ENCODE measurements around the gene MAGI2. TPM values are rescaled to one million over a fixed set of nuclear protein-coding genes. Genes with fewer than 3 reads are reported as not detected.
A peak's percentile ranks its signal among the peaks of the same experiment; 100 is the strongest.

Gene MAGI2
- total and polyA plus RNA-seq, 2 of the 13 experiments (the other 11 are each of a cell fraction or from before 2014, with no cell fraction given), result 1.5 to 3.8 TPM

DNA sequence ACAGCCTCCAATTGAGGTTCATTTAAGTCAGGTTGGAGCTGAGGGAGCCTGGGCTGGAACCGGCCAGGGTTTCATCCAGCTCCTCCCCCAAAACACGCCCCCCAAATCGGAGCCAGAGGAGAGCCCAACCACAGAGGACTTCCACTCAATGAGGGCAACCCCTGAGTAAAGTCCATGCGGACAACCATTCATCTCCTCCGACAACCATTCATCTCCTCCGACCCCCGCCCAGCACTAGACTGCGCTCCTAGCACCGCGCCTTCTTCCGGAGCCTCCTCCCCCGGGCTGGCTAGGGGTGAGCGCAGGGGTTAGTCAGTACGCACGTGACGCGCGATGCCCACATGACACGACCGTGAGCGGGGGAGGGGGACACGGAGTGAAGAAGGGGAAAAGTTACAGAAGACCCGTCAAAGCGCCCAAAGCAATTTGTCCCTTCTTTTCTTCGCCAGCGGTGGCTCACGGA lies 1.4 kb downstream of the MAGI2 start (continued):
- TF ChIP-seq, protein P1, sequence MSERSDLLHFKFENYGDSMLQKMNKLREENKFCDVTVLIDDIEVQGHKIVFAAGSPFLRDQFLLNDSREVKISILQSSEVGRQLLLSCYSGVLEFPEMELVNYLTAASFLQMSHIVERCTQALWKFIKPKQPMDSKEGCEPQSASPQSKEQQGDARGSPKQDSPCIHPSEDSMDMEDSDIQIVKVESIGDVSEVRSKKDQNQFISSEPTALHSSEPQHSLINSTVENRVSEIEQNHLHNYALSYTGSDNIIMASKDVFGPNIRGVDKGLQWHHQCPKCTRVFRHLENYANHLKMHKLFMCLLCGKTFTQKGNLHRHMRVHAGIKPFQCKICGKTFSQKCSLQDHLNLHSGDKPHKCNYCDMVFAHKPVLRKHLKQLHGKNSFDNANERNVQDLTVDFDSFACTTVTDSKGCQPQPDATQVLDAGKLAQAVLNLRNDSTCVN (CRISPR knock-in tag; IDR thresholded peaks at IDR 0.05; ENCODE audit: borderline replicate concordance), result no peak
- TF ChIP-seq SIN3B (IDR thresholded peaks at IDR 0.05; ENCODE audit: low read length) (no peak), XRCC5 (optimal IDR thresholded peaks at IDR 0.05; ENCODE audit: low read length) (peak; percentile 82), ZNF772 (CRISPR knock-in tag; IDR thresholded peaks at IDR 0.05) (peak; percentile 80; the same call in 1 of the 2 replicates), NCOA5 (CRISPR knock-in tag; IDR thresholded peaks at IDR 0.05) (no peak), NFKB2 (CRISPR knock-in tag; IDR thresholded peaks at IDR 0.05; ENCODE audit: borderline replicate concordance) (peak; percentile 31; the same call in 1 of the 2 replicates), POGZ (CRISPR knock-in tag; IDR thresholded peaks at IDR 0.05) (peak; percentile 96; the same call in 1 of the 2 replicates), SYNCRIP (IDR thresholded peaks at IDR 0.05; ENCODE audit: insufficient read depth, low read depth, low read length) (no peak), PCBP1 (IDR thresholded peaks at IDR 0.05; ENCODE audit: borderline replicate concordance, low read depth, low read length) (no peak), ZNF816 (CRISPR knock-in tag; IDR thresholded peaks at IDR 0.05; ENCODE audit: borderline replicate concordance) (no peak; the same call in 1 of the 2 replicates), ZNF468 (CRISPR knock-in tag; IDR thresholded peaks at IDR 0.05) (no peak), ZNF709 (CRISPR knock-in tag; IDR thresholded peaks at IDR 0.05) (no peak), ZNF747 (CRISPR knock-in tag; IDR thresholded peaks at IDR 0.05; ENCODE audit: borderline replicate concordance) (peak; percentile 51; the same call in 1 of the 2 replicates), CAMTA2 (CRISPR knock-in tag; IDR thresholded peaks at IDR 0.05; ENCODE audit: borderline replicate concordance) (no peak), CBX5 (CRISPR knock-in tag; IDR thresholded peaks at IDR 0.05; ENCODE audit: borderline replicate concordance) (0 out of 2 replicates have a peak, but pooled peaks have one; percentile 70), MTA3 (CRISPR knock-in tag; IDR thresholded peaks at IDR 0.05) (no peak), ZNF569 (CRISPR knock-in tag; IDR thresholded peaks at IDR 0.05; ENCODE audit: borderline replicate concordance) (no peak), NR2C2 (CRISPR knock-in tag; IDR thresholded peaks at IDR 0.05; ENCODE audit: borderline replicate concordance) (peak; percentile 80)
- TF ChIP-seq, protein P2, sequence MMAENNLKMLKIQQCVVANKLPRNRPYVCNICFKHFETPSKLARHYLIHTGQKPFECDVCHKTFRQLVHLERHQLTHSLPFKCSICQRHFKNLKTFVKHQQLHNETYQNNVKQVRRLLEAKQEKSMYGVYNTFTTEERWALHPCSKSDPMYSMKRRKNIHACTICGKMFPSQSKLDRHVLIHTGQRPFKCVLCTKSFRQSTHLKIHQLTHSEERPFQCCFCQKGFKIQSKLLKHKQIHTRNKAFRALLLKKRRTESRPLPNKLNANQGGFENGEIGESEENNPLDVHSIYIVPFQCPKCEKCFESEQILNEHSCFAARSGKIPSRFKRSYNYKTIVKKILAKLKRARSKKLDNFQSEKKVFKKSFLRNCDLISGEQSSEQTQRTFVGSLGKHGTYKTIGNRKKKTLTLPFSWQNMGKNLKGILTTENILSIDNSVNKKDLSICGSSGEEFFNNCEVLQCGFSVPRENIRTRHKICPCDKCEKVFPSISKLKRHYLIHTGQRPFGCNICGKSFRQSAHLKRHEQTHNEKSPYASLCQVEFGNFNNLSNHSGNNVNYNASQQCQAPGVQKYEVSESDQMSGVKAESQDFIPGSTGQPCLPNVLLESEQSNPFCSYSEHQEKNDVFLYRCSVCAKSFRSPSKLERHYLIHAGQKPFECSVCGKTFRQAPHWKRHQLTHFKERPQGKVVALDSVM (CRISPR knock-in tag; IDR thresholded peaks at IDR 0.05), result peak; percentile 63; the same call in 1 of the 2 replicates
- TF ChIP-seq, protein P3, sequence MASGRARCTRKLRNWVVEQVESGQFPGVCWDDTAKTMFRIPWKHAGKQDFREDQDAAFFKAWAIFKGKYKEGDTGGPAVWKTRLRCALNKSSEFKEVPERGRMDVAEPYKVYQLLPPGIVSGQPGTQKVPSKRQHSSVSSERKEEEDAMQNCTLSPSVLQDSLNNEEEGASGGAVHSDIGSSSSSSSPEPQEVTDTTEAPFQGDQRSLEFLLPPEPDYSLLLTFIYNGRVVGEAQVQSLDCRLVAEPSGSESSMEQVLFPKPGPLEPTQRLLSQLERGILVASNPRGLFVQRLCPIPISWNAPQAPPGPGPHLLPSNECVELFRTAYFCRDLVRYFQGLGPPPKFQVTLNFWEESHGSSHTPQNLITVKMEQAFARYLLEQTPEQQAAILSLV (CRISPR knock-in tag; IDR thresholded peaks at IDR 0.05; ENCODE audit: borderline replicate concordance), result no peak
- TF ChIP-seq, protein P4, sequence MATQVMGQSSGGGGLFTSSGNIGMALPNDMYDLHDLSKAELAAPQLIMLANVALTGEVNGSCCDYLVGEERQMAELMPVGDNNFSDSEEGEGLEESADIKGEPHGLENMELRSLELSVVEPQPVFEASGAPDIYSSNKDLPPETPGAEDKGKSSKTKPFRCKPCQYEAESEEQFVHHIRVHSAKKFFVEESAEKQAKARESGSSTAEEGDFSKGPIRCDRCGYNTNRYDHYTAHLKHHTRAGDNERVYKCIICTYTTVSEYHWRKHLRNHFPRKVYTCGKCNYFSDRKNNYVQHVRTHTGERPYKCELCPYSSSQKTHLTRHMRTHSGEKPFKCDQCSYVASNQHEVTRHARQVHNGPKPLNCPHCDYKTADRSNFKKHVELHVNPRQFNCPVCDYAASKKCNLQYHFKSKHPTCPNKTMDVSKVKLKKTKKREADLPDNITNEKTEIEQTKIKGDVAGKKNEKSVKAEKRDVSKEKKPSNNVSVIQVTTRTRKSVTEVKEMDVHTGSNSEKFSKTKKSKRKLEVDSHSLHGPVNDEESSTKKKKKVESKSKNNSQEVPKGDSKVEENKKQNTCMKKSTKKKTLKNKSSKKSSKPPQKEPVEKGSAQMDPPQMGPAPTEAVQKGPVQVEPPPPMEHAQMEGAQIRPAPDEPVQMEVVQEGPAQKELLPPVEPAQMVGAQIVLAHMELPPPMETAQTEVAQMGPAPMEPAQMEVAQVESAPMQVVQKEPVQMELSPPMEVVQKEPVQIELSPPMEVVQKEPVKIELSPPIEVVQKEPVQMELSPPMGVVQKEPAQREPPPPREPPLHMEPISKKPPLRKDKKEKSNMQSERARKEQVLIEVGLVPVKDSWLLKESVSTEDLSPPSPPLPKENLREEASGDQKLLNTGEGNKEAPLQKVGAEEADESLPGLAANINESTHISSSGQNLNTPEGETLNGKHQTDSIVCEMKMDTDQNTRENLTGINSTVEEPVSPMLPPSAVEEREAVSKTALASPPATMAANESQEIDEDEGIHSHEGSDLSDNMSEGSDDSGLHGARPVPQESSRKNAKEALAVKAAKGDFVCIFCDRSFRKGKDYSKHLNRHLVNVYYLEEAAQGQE (IDR thresholded peaks at IDR 0.05; ENCODE audit: borderline replicate concordance in 1 of 2, low read depth in 1 of 2, low read length in 2 of 2), result peak in 1 of 2 experiments; percentile 29; a peak in 1 of 4 replicates
- TF ChIP-seq, protein P5, sequence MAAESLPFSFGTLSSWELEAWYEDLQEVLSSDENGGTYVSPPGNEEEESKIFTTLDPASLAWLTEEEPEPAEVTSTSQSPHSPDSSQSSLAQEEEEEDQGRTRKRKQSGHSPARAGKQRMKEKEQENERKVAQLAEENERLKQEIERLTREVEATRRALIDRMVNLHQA (CRISPR knock-in tag; IDR thresholded peaks at IDR 0.05), result no peak
